OCI-M2 (cell line): Measurements from ENCODE around the gene SLC3A2.
"Not testable (repeated sequence)": the region's sequence is repeated elsewhere in the genome, so short reads cannot be mapped to it uniquely, and the experiment has no call there.

Source experiments
- DNase-seq: peaks from one replicate; lab custom pipeline; 2025; ENCODE audit not compliant: unreplicated experiment; lab: John Stamatoyannopoulos, UW

SLC3A2 gene

DNA sequence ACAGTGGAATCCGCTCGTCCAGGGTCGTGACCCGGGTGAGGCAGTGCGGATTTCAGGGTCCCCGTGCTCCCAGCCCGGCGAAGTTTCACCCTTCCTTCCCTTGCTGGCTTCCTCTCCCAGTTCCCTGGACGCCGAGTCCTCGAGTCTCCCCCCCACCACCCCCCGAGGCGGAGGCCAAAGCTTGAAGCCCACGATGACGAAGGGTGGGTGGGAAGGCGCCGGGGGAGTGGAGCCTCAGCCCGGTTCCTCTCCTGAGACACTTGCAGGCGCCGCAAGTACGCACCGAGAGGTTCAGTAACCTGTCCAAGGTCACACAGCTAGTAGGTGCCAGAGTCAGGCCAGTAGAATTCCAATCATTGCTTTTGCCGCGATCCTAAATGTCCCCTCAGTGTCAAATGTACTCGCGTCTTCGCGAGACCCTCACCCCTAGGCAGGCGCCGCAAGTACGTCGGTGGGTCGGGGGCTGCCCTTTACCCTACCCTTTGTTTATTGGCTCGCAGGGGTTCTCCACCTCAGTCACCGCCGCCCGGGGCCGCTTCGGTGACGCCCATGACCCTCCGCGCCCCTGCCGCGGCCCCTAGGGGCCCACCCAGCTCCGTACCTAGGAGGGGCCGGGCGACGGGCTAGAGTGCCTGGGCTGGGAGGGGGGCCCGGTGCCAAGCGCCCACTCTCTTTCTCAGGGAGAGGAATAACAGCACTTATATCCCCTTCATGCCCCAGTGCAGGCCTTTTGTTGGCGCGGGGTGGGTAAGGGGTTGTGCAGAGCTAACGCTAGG is 46.2 kb downstream of the SLC3A2 start:
- no peak for DNase-seq

GRCh38 chr11:62928011-62928410 is 47.3 kb downstream of the SLC3A2 start:
- no peak for DNase-seq

DNA sequence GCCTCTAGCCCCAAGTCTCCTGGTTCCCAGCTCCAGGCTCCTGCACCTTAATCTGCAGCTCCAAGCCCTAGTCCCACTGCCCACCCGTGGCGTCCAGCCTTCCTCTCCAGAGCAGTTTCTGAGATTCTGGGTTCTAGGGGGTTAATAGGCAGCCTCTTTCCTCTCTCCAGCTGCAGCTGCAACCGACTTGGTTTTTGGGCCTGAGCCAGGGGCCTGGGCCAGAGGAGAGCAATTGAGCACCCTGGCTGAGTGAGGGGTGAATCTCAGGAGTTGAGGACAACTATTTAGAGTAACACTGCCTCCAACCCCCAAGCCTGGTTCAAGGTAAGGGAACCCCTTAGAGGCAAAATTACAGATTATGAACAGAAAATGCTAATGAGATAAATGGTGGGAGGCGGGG is 49.5 kb downstream of the SLC3A2 start:
- DNase-seq = no peak

DNA sequence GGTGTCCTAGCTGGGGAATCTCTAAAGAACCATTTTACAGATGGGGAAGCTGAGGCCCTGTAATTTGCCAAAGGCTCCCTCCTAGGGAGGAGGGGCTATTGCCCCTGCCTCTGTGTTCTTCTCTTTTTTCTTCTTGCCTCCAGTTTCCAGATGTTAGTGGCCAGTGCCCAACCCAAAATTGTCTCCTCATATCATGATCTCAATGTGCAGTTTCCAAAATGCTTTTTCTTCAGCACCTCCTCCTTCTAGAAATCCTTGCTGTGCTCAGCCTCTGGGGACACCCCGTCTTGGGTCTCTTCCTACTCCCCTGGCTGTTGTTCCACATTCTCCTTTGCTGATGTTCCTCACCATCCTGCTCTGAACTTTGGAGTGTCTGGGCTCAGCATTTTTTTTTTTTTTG is 50.0 kb downstream of the SLC3A2 start:
- DNase-seq = no peak

DNA sequence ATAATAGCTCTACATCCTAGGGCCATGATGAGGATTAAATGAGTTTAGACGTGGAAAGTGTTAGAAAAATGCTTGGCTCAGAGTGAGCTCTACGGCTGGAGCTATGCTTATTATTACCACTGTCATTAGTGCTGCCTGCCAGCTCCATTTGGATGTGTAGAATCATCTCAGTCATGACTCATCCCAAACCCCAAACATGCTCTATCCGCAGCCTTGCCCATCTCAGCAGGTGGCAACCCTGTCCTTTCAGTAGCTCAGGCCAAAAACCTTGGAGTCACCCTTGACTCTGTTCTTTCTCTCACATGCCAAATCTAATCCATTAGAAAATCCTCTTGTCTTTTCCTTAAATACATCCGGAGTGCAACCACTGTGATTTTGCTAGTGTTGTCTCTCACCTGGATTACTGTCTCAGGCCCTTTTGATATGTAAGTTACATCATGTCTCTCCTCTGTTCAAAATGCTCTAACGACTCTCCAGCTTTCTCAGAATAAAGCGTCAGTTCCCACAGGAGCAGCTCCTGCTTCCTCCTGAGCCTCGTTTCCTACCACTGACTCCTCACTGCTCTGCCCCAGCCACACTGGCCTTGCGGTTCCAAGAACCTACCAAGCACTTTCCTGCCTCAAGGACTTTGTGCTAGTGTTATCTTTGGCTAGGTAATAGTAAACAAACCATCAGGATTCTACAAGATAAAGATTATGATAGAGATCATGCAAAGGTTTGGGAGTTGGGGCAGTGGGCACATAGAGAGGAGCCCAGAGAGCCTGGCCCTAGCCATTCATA is 51.0 kb downstream of the SLC3A2 start:
- no peak for DNase-seq

DNA sequence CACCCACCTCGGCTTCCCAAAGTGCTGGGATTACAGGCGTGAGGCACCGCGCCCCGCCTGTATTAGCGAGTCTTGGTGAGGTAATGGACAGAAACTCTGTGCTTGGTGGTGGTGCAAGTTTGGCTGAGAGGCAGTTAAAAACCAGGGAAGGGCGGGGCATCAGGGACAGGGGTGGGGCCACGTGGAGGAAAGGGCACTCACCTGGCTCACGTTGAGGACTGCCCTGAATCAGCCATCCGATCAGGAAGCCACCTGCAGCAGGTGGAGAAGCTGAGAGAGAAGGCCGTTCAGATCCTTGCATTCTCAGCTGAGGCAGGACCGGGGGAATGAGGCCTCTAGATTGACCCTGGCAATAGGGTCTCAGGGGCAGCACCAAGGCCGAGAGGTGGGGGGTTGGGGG is 52.6 kb downstream of the SLC3A2 start:
- no peak for DNase-seq

DNA sequence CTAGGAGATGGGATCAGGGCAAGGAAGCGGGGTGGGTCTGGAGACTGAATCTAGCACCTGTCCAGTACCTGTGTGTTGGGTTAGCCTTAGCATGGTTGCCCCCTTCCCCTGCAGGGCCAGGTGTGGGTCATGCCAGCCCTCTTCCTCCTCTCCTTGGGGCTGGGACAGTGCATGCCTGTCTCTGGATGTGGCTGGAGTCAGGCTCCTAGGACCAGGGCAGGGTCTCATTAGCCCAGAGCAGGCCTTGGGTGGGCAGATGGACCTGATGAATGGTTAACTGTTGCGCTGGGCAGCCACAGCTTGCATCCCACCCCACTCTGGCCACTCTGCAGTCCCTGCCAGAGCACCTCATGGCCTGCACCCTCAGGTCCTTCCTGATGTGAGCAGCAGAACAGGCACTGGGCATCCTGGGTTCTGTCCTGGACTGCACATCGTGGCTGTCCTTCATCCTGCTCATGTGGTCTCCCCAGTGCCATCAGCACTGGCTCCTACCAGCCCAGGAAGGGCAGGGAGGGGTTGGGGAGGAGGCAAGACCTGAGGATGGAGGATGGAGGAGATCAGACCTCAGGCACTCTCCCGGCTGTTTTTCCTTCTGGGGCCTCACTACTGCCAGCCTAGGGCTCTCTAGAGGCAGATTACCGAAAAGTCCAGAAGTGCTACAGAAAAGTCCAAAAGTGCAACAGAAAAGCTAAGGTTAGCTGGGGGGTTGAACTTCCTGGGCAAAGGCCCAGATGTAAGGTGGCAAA is 53.2 kb downstream of the SLC3A2 start:
- no peak for DNase-seq

- DNase-seq = no peak
Observed at GRCh38 chr11:62934496-62934785, 53.7 kb downstream of the SLC3A2 start.

- DNase-seq = not testable (repeated sequence)
Observed at GRCh38 chr11:62937528-62937927, 56.8 kb downstream of the SLC3A2 start.
